ENCODE measurements around the gene OSGIN1. TPM values are rescaled to one million over a fixed set of nuclear protein-coding genes. Genes with fewer than 3 reads are reported as not detected.

The OSGIN1 gene
- total RNA-seq, 4 donors from 2014 or later = 6.7 to 27.7 (median 10.3) TPM

DNA sequence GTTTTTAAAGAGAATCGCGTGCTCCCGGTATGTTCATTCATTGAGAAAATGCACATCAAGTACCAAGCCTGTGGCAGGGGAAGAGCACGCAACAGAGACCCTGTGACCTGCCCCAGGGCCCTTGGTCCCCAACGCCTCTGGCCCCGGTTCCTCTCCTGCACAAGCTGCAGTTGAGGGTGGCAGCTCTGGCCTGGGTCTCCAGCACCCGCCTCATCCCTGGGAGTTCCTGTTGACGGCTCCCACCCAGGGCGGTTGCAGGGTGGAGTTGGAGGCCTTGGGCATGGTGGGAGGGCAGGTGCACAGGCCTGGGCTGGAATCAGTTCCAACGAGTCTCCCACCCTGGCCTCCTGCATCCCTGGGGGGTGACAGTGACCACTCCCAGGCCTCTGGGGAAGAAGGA lies 20.0 kb downstream of the OSGIN1 start:
- Histone ChIP-seq H3K27ac (no peak overlapping the region), H3K27me3 (peaks cover 0 to 17% of the 10 kb centered on the region in 2 donors), H3K4me3 (no peak overlapping the region), H3K36me3 (no peaks in the 10 kb centered on the region), H3K4me1 (peaks cover 0 to 9% (median 0%) of the 10 kb centered on the region in 4 donors), H3K9me3 (peaks cover 0 to 6% (median 0%) of the 10 kb centered on the region in 4 donors)
- DNase-seq (ENCODE audit: low spot score in 2 of 2) = no peak
- TF ChIP-seq, protein P1, sequence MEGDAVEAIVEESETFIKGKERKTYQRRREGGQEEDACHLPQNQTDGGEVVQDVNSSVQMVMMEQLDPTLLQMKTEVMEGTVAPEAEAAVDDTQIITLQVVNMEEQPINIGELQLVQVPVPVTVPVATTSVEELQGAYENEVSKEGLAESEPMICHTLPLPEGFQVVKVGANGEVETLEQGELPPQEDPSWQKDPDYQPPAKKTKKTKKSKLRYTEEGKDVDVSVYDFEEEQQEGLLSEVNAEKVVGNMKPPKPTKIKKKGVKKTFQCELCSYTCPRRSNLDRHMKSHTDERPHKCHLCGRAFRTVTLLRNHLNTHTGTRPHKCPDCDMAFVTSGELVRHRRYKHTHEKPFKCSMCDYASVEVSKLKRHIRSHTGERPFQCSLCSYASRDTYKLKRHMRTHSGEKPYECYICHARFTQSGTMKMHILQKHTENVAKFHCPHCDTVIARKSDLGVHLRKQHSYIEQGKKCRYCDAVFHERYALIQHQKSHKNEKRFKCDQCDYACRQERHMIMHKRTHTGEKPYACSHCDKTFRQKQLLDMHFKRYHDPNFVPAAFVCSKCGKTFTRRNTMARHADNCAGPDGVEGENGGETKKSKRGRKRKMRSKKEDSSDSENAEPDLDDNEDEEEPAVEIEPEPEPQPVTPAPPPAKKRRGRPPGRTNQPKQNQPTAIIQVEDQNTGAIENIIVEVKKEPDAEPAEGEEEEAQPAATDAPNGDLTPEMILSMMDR (IDR thresholded peaks at IDR 0.05) = no peak
- no peak for TF ChIP-seq POLR2A (IDR thresholded peaks at IDR 0.05)
- no peak for TF ChIP-seq EP300 (IDR thresholded peaks at IDR 0.05)
- WGBS, 2 donors = 70 to 79% methylated on average over 10 of the region's 10 CpGs

GRCh38 chr16:83973581-83974385 lies 20.7 kb downstream of the OSGIN1 start:
- no peaks in the 10 kb centered on the region for H3K36me3 ChIP-seq
- H3K27me3 ChIP-seq = peaks cover 0 to 17% of the 10 kb centered on the region in 2 donors
- TF ChIP-seq EP300 (IDR thresholded peaks at IDR 0.05) (no peak), POLR2A (IDR thresholded peaks at IDR 0.05) (no peak)
- TF ChIP-seq, protein P1 (IDR thresholded peaks at IDR 0.05) = no peak
- DNase-seq (ENCODE audit: low spot score in 2 of 2) = no peak
- peaks cover 0 to 13% (median 0%) of the 10 kb centered on the region in 4 donors for H3K9me3 ChIP-seq
- no peak overlapping the region for H3K27ac ChIP-seq
- peaks cover 0 to 6% (median 0%) of the 10 kb centered on the region in 4 donors for H3K4me1 ChIP-seq
- WGBS, 2 donors = 85 to 89% methylated on average over 4 to 22 of the region's 22 CpGs
- no peak overlapping the region for H3K4me3 ChIP-seq

DNA sequence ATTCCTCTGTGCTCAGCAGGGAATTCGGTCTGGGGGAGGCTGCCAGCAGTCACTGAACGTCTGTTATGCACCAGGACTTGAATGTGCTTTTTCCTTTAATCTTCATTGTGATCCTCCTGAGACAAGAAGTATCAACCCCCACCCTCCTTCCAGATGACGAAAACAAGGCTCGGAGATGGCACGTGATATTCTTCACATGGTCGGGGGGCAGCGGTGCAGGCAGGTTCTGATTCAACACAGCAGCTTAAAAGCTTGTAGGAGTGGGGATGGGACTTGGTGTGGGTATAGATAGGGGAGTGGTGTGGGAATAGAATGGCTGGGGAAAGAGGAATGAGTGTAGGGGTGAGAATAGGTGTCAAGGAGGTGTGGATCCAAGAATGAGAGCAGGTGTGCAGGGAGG lies 21.4 kb downstream of the OSGIN1 start:
- Histone ChIP-seq H3K4me3 (no peak overlapping the region), H3K27ac (no peak overlapping the region), H3K36me3 (no peaks in the 10 kb centered on the region), H3K9me3 (peaks cover 0 to 19% (median 0%) of the 10 kb centered on the region in 4 donors), H3K4me1 (no peaks in the 10 kb centered on the region), H3K27me3 (peaks cover 0 to 10% of the 10 kb centered on the region in 2 donors)
- 52 to 56% methylated on average over 7 of the region's 7 CpGs for WGBS, 2 donors
- TF ChIP-seq, protein P1 (IDR thresholded peaks at IDR 0.05) = no peak
- TF ChIP-seq POLR2A (IDR thresholded peaks at IDR 0.05) = no peak
- TF ChIP-seq EP300 (IDR thresholded peaks at IDR 0.05) = no peak
- no peak for DNase-seq (ENCODE audit: low spot score in 2 of 2)

DNA sequence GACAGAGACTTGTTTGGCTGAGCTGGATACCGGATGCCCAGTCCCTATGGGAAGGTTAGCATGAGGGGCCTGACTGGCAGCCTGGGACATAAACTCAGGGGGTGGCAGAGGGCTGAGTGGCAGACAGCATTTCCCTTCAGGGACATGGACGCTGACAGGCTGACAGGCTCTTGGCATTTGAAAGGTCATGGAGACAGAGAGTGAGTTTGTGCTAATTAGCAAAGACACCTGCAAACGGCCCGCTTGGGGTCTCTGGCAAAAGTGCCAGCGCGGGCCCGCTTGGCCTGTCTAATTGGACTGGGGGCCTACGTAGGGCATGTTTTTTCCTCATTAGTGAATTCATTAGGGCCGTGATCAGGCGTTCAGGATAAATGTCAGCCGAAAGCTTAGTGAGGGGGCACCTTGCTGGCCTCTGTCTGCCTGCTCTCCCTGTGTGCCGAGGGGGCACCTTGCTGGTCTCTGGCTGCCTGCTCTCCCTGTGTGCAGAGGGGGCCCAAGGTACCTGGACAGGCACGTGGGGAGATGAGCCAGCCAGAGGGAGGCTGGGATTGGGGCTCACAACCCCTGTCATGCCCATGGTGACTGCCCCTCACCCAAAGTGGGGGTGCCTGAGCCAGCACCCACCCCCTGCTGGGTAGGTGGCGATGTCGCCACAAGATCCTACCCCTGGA lies 22.7 kb downstream of the OSGIN1 start:
- no peak overlapping the region for H3K27ac ChIP-seq
- no peak for DNase-seq (ENCODE audit: low spot score in 2 of 2)
- no peak overlapping the region for H3K4me3 ChIP-seq
- H3K36me3 ChIP-seq = no peaks in the 10 kb centered on the region
- H3K27me3 ChIP-seq = no peaks in the 10 kb centered on the region
- no peaks in the 10 kb centered on the region for H3K4me1 ChIP-seq
- TF ChIP-seq, protein P1 (IDR thresholded peaks at IDR 0.05) = no peak
- TF ChIP-seq EP300 (IDR thresholded peaks at IDR 0.05) (no peak), POLR2A (IDR thresholded peaks at IDR 0.05) (no peak)
- peaks cover 0 to 19% (median 0%) of the 10 kb centered on the region in 4 donors for H3K9me3 ChIP-seq
- WGBS, 2 donors = 71 to 80% methylated on average over 10 to 15 of the region's 15 CpGs

Measured in tibial nerve (tissue), 4 donors.